Occipital lobe (tissue), 3 donors: ENCODE data around the gene SOD3. TPM values are rescaled to one million over a fixed set of nuclear protein-coding genes. Genes with fewer than 3 reads are reported as not detected.

ENCODE experiments used
- DNase-seq: peaks from one replicate; lab custom pipeline; 2025; lab: John Stamatoyannopoulos, UW
- small RNA-seq: library from RNA; depleted of rRNA; stranded (forward); fragments of <200 nt; gene quantifications from one replicate; pipeline ENCODE3, GENCODE V24; 2014
- total RNA-seq: library from RNA; depleted of rRNA; stranded (reverse); fragments of >200 nt; gene quantifications from one replicate; pipeline ENCODE4 v1.2.3, GENCODE V29; 2014

Gene SOD3
- total RNA-seq, 1 donor from 2014 or later = not detected

- no peak for DNase-seq
These were observed 45.6 kb downstream of the SOD3 start for GRCh38 chr4:24840826-24841543.

GRCh38 chr4:24842356-24842755 is 47.0 kb downstream of the SOD3 start:
- DNase-seq = no peak

- no peak for DNase-seq
These were observed 47.7 kb downstream of the SOD3 start for GRCh38 chr4:24843096-24843495.

GRCh38 chr4:24845132-24845531 is 49.8 kb downstream of the SOD3 start:
- DNase-seq = no peak

GRCh38 chr4:24845902-24846301 is 50.5 kb downstream of the SOD3 start:
- no peak for DNase-seq

- no peak for DNase-seq
These were observed 51.3 kb downstream of the SOD3 start for GRCh38 chr4:24846716-24847115.

- no peak for DNase-seq
These were observed 54.0 kb downstream of the SOD3 start for GRCh38 chr4:24849351-24849750.

- DNase-seq = no peak
These were observed 54.4 kb downstream of the SOD3 start for GRCh38 chr4:24849756-24850155.

Small RNAs within 50 kb of the gene (small RNA-seq; reads per million reads assigned to genes)
- gene AC006390.1 = not detected

Other genes starting within 250 kb of the SOD3 start
- 225 TPM for gene DHX15, start 211.0 kb upstream of the SOD3 start, total RNA-seq
- 20.9 TPM for gene CCDC149, start 117.5 kb downstream of the SOD3 start, total RNA-seq
- gene LGI2, start 235.4 kb downstream of the SOD3 start, total RNA-seq = 1.7 TPM